Gastrocnemius medialis (tissue), 4 donors: ENCODE measurements around the gene MRAP. TPM values are rescaled to one million over a fixed set of nuclear protein-coding genes. Genes with fewer than 3 reads are reported as not detected.

ENCODE experiments used
- ATAC-seq, 2 donors: fragments of 150-250 bp; one replicate each; pipeline ENCODE4 v1.9.1; 2016
- DNase-seq, 2 donors: peaks; one replicate each; pipeline ENCODE4 v3.0.0-alpha.2; 2019
- H3K27ac ChIP-seq, 4 donors: fragments of 200-600 bp; sonication (generic); 1 replicate in 1 of 4; 2 replicates in 3 of 4; pipeline ENCODE4 v1.5.1; 2016 to 2018; ENCODE audit warnings: mild to moderate bottlenecking in 2 of 4, moderate library complexity in 1 of 4
- H3K27me3 ChIP-seq, 3 donors: fragments of 200-600 bp; sonication (generic) in 2 of 3; 1 replicate in 1 of 3; 2 replicates in 2 of 3; pipeline versions ENCODE4 v1.5.1 to v1.6.0; 2016 to 2019; ENCODE audit warnings: mild to moderate bottlenecking in 1 of 3, moderate library complexity in 1 of 3
- H3K36me3 ChIP-seq, 2 donors: fragments of 200-600 bp; sonication (generic) in 1 of 2; one replicate each; pipeline ENCODE4 v1.5.1; 2017 to 2018
- H3K4me1 ChIP-seq, 2 donors: fragments of 200-600 bp; sonication (generic) in 1 of 2; one replicate each; pipeline ENCODE4 v1.5.1; 2016 to 2017; ENCODE audit warnings: mild to moderate bottlenecking in 2 of 2
- H3K4me3 ChIP-seq, 4 donors: fragments of 200-600 bp; sonication (generic) in 3 of 4; 1 replicate in 1 of 4; 2 replicates in 3 of 4; pipeline ENCODE4 v1.5.1; 2016 to 2019; ENCODE audit warnings: mild to moderate bottlenecking in 2 of 4
- H3K9me3 ChIP-seq, 3 donors: fragments of 200-600 bp; sonication (generic) in 2 of 3; 1 replicate in 1 of 3; 2 replicates in 2 of 3; pipeline ENCODE4 v1.5.1; 2016 to 2019
- CTCF ChIP-seq, 5 experiments: fragments of 450-650 bp in 3 of 5; fragments of 200-600 bp in 2 of 5; sonication (generic) in 2 of 5; IDR thresholded peaks in 4 of 5; conservative IDR thresholded peaks in 1 of 5; 1 replicate in 4 of 5; 2 replicates in 1 of 5; pipeline ENCODE4 v1.5.1; 2016 to 2019; ENCODE audit warnings: antibody characterized with exemption in 5 of 5, mild to moderate bottlenecking in 3 of 5, moderate library complexity in 3 of 5
- POLR2A ChIP-seq, 2 donors: fragments of 450-650 bp; IDR thresholded peaks; one replicate each; pipeline ENCODE4 v1.6.1; 2017; ENCODE audit warnings: antibody characterized with exemption in 2 of 2, mild to moderate bottlenecking in 2 of 2, moderate library complexity in 2 of 2
- in situ Hi-C, 4 donors: fragments of 200-750 bp; cut with MboI; loops; one replicate each; pipeline versions ENCODE4 v1.15.0 to v1.8.0; 2017; ENCODE audit warnings: low sequenced_read_pairs in 4 of 4
- intact Hi-C: fragments of 100-400 bp; cut with DNase I; formaldehyde crosslinking; loops from one replicate; pipeline ENCODE4 v1.15.1; 2023; ENCODE audit warnings: low total_unique reads
- total RNA-seq, 4 donors: library from RNA; depleted of rRNA; stranded (reverse); fragments of >200 nt; gene quantifications; one replicate each; pipeline versions ENCODE4 v1.1.0 to v1.2.3, GENCODE V29; 2016

Gene MRAP
- total RNA-seq, 4 donors from 2014 or later: not detected

DNA sequence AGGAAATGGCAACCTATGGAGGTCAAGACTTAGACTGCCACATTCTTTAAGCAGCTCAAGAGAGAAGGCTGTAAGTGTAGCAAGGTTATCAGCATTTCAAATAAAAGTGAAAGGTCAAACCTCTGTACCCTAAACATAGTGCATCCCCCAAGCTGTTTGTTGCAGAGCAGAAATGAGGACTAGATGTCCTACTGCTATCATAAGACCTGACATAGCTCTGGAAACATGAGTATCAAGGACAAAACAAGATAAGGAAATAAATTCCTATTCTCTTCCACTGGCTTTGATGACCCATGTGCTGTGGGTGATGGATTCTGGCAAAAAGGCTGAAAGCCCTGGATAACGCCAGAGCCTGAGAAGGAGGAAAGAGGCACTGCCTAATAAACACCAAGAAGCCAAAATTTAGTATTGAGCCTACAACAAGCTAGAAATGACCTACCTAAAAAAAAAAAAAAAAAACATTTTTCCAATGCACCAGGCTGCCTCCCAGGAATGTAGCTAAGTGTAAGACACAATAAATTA lies 58.3 kb downstream of the MRAP start:
- DNase-seq (no peak), ATAC-seq (no peak)
- H3K9me3 ChIP-seq: no peaks in the 10 kb centered on the region
- no peak overlapping the region for H3K4me3 ChIP-seq
- H3K4me1 ChIP-seq: no peaks in the 10 kb centered on the region
- H3K27ac ChIP-seq: no peak overlapping the region
- H3K27me3 ChIP-seq: no peaks in the 10 kb centered on the region
- intact Hi-C loops: no loop called here
- no peak for TF ChIP-seq CTCF (IDR thresholded peaks at IDR 0.05 in 4 of 5, conservative IDR thresholded peaks at IDR 0.05 in 1 of 5)
- TF ChIP-seq POLR2A (IDR thresholded peaks at IDR 0.05): no peak
- in situ Hi-C loops: no loop called here
- H3K36me3 ChIP-seq: peaks cover 0 to 99% of the 10 kb centered on the region in 2 donors

GRCh38 chr21:32359719-32360260 lies 61.1 kb downstream of the MRAP start:
- ATAC-seq (no peak), DNase-seq (no peak)
- H3K27ac ChIP-seq: no peak overlapping the region
- no peaks in the 10 kb centered on the region for H3K9me3 ChIP-seq
- in situ Hi-C loops (no loop called here), intact Hi-C loops (no loop called here)
- no peaks in the 10 kb centered on the region for H3K4me1 ChIP-seq
- no peak for TF ChIP-seq POLR2A (IDR thresholded peaks at IDR 0.05)
- no peak for TF ChIP-seq CTCF (IDR thresholded peaks at IDR 0.05 in 4 of 5, conservative IDR thresholded peaks at IDR 0.05 in 1 of 5)
- H3K36me3 ChIP-seq: peaks cover 0 to 92% of the 10 kb centered on the region in 2 donors
- no peak overlapping the region for H3K4me3 ChIP-seq
- H3K27me3 ChIP-seq: no peaks in the 10 kb centered on the region

- H3K27me3 ChIP-seq: no peaks in the 10 kb centered on the region
- intact Hi-C loops: no loop called here
- TF ChIP-seq CTCF (IDR thresholded peaks at IDR 0.05 in 4 of 5, conservative IDR thresholded peaks at IDR 0.05 in 1 of 5): no peak
- TF ChIP-seq POLR2A (IDR thresholded peaks at IDR 0.05): no peak
- in situ Hi-C loops: no loop called here
- H3K4me1 ChIP-seq: no peaks in the 10 kb centered on the region
- H3K4me3 ChIP-seq: no peak overlapping the region
- H3K9me3 ChIP-seq: no peaks in the 10 kb centered on the region
- no peak for DNase-seq
- peaks cover 0 to 90% of the 10 kb centered on the region in 2 donors for H3K36me3 ChIP-seq
- no peak for ATAC-seq
- no peak overlapping the region for H3K27ac ChIP-seq
Observed at GRCh38 chr21:32360401-32360975, 61.8 kb downstream of the MRAP start.

Other genes starting within 250 kb of the MRAP start
- 1 to 10 TPM in 1 of 4 donors, under 1 TPM in 3; 0.51 to 2.7 (median 0.87) TPM for gene MIS18A, start 19.8 kb upstream of the MRAP start, total RNA-seq
- 10 to 100 TPM; 13.7 to 17.7 (median 15.2) TPM for gene URB1, start 94.2 kb downstream of the MRAP start, total RNA-seq
- gene EVA1C, start 113.9 kb downstream of the MRAP start, total RNA-seq: 10 to 100 TPM in 2 of 4 donors, 1 to 10 TPM in 2; 9.2 to 15.8 (median 12.1) TPM